Measurements from ENCODE around the gene PLEK2. TPM values are rescaled to one million over a fixed set of nuclear protein-coding genes. Genes with fewer than 3 reads are reported as not detected.
"Not testable (repeated sequence)": the region's sequence is repeated elsewhere in the genome, so short reads cannot be mapped to it uniquely, and the experiment has no call there.

Gene PLEK2
- total and polyA plus RNA-seq, 2 experiments from 2014 or later, result 1.0 to 2.2 TPM

GRCh38 chr14:67416810-67417209, 4.8 kb upstream of the PLEK2 start (continued):
- TF ChIP-seq ETS1 (IDR thresholded peaks at IDR 0.05), result no peak

GRCh38 chr14:67416085-67416484, 4.1 kb upstream of the PLEK2 start:
- Histone ChIP-seq H3F3A (replicated peaks; ENCODE audit: low read depth) (no peaks in the 10 kb centered on the region), H4K20me1 (replicated peaks; ENCODE audit: insufficient read depth) (no peaks in the 10 kb centered on the region), H3K9me2 (ENCODE audit: insufficient read depth) (no peaks in the 10 kb centered on the region), H3K79me2 (replicated peaks; ENCODE audit: insufficient read depth) (no peaks in the 10 kb centered on the region), H3K27ac (ENCODE audit: low read depth) (no peak overlapping the region), H3K4me2 (no peak overlapping the region), H3K27me3 (ENCODE audit: insufficient read depth) (peaks cover 28% of the 10 kb centered on the region), H2AFZ (peak overlapping the region; percentile 52; the same call in 1 of the 2 replicates), H3K4me1 (ENCODE audit: insufficient read depth) (peaks cover 5% of the 10 kb centered on the region; the same call in 1 of the 2 replicates), H3K4me3 (no peak overlapping the region), H3K36me3 (ENCODE audit: insufficient read depth) (no peaks in the 10 kb centered on the region)
- H3K4me3 Mint-ChIP-seq, result no peak overlapping the region
- no peaks in the 10 kb centered on the region for H3K9me3 Mint-ChIP-seq
- ATAC-seq (no peak), DNase-seq (ENCODE audit: low spot score) (no peak)
- H3K4me1 Mint-ChIP-seq, result peaks cover 7% of the 10 kb centered on the region
- no peaks in the 10 kb centered on the region for H3K36me3 Mint-ChIP-seq (ENCODE audit: low read depth)
- no peak overlapping the region for H3K27ac Mint-ChIP-seq
- peaks cover 17% of the 10 kb centered on the region for H3K27me3 Mint-ChIP-seq (ENCODE audit: insufficient read depth, low read depth, poor library complexity)
- TF ChIP-seq REST (IDR thresholded peaks at IDR 0.05; ENCODE audit: unreplicated experiment), result no peak

- H3K4me2 ChIP-seq; H3F3A ChIP-seq (replicated peaks; ENCODE audit: low read depth); H3K36me3 Mint-ChIP-seq (ENCODE audit: low read depth); H3K79me2 ChIP-seq (replicated peaks; ENCODE audit: insufficient read depth); H3K4me1 Mint-ChIP-seq; ATAC-seq; H3K9me3 Mint-ChIP-seq; H3K27ac Mint-ChIP-seq; H3K4me1 ChIP-seq (ENCODE audit: insufficient read depth); H2AFZ ChIP-seq; H4K20me1 ChIP-seq (replicated peaks; ENCODE audit: insufficient read depth); H3K36me3 ChIP-seq (ENCODE audit: insufficient read depth); H3K4me3 Mint-ChIP-seq; H3K9me2 ChIP-seq (ENCODE audit: insufficient read depth); H3K4me3 ChIP-seq; H3K27ac ChIP-seq (ENCODE audit: low read depth); DNase-seq (ENCODE audit: low spot score): not testable (repeated sequence)
- peaks cover 21% of the 10 kb centered on the region for H3K27me3 Mint-ChIP-seq (ENCODE audit: insufficient read depth, low read depth, poor library complexity)
- H3K27me3 ChIP-seq (ENCODE audit: insufficient read depth), result peaks cover 33% of the 10 kb centered on the region
These were observed 3.6 kb upstream of the PLEK2 start for GRCh38 chr14:67415610-67416009.
